ENCODE data around the gene TERT.

- TF ChIP-seq POLR2AphosphoS5 (IDR thresholded peaks at IDR 0.05; ENCODE audit: low read depth, low read length) (no peak), POLR2A (IDR thresholded peaks at IDR 0.05; ENCODE audit: low read depth, low read length) (no peak), SPI1 (IDR thresholded peaks at IDR 0.05; ENCODE audit: low read depth, low read length) (no peak)
Observed at GRCh38 chr5:1288439-1289335, 6.2 kb downstream of the TERT start.
